ENCODE results near the gene DMWD.
A peak's percentile ranks its signal among the peaks of the same experiment; 100 is the strongest.
"Not testable (repeated sequence)": the region's sequence is repeated elsewhere in the genome, so short reads cannot be mapped to it uniquely, and the experiment has no call there.

The DMWD gene

GRCh38 chr19:45768984-45769782 is 23.5 kb downstream of the DMWD start, which contains the start of gene SIX5:
Gene SIX5 (minus strand): TSS chr19:45769252. CDS start chr19:45768844, 408 bp downstream.
- peak; percentile 31 for DNase-seq

GRCh38 chr19:45768655-45768983 is 24.0 kb downstream of the DMWD start:
- DNase-seq: no peak

- no peak for DNase-seq
Measured at GRCh38 chr19:45767881-45768654, 24.6 kb downstream of the DMWD start.

GRCh38 chr19:45767410-45767880 is 25.2 kb downstream of the DMWD start:
- DNase-seq: no peak

- no peak for DNase-seq
Measured at GRCh38 chr19:45766869-45767346, 25.7 kb downstream of the DMWD start.

GRCh38 chr19:45766296-45766868 is 26.3 kb downstream of the DMWD start:
- DNase-seq: no peak

- DNase-seq: no peak
Measured at GRCh38 chr19:45765702-45766295, 26.8 kb downstream of the DMWD start.

- DNase-seq: no peak
Measured at GRCh38 chr19:45764945-45765701, 27.5 kb downstream of the DMWD start.

- DNase-seq: no peak
Measured at GRCh38 chr19:45764475-45764874, 28.2 kb downstream of the DMWD start.

GRCh38 chr19:45763691-45764294 is 28.9 kb downstream of the DMWD start:
- DNase-seq: no peak

GRCh38 chr19:45762870-45763631 is 29.6 kb downstream of the DMWD start:
- DNase-seq: no peak

GRCh38 chr19:45761714-45762113 is 30.9 kb downstream of the DMWD start:
- no peak for DNase-seq

GRCh38 chr19:45758921-45759320 is 33.7 kb downstream of the DMWD start:
- no peak for DNase-seq

GRCh38 chr19:45757695-45758094 is 35.0 kb downstream of the DMWD start:
- no peak for DNase-seq

- DNase-seq: no peak
Measured at GRCh38 chr19:45754323-45754722, 38.3 kb downstream of the DMWD start.

- DNase-seq: no peak
Measured at GRCh38 chr19:45753548-45753947, 39.1 kb downstream of the DMWD start.

- DNase-seq: no peak
Measured at GRCh38 chr19:45752639-45753038, 40.0 kb downstream of the DMWD start.

GRCh38 chr19:45751483-45751882 is 41.2 kb downstream of the DMWD start:
- DNase-seq: not testable (repeated sequence)

- DNase-seq: no peak
Measured at GRCh38 chr19:45747513-45747912, 45.1 kb downstream of the DMWD start.

- no peak for DNase-seq
Measured at GRCh38 chr19:45746866-45747265, 45.8 kb downstream of the DMWD start.

- DNase-seq: no peak
Measured at GRCh38 chr19:45745606-45746005, 47.0 kb downstream of the DMWD start.
